DOHH2 (cell line): Measurements from ENCODE around the gene SDHB.

Experiments used
- H3F3A ChIP-seq: fragments of 200-600 bp; sonication (generic), shearing (Covaris generic); 2 replicates; pipeline ENCODE4 v1.6.0; 2016; ENCODE audit warnings: antibody characterized with exemption, mild to moderate bottlenecking; ENCODE audit not compliant: control insufficient read depth, insufficient read depth
- H3K27ac ChIP-seq: fragments of 200-600 bp; sonication (generic); 2 replicates; pipeline ENCODE4 v1.5.1; 2014; ENCODE audit warnings: low read depth, mild to moderate bottlenecking, low read length, moderate library complexity
- H3K27me3 ChIP-seq: fragments of 200-600 bp; sonication (generic); 2 replicates; pipeline ENCODE4 v1.6.1; 2014; ENCODE audit warnings: mild to moderate bottlenecking, low read length, mixed read lengths; ENCODE audit not compliant: control insufficient read depth
- H3K36me3 ChIP-seq: fragments of 200-600 bp; sonication (generic); 2 replicates; pipeline ENCODE4 v1.6.1; 2014; ENCODE audit warnings: mild to moderate bottlenecking, low read length, moderate library complexity, mixed read lengths; ENCODE audit not compliant: control insufficient read depth
- H3K4me1 ChIP-seq: fragments of 200-600 bp; sonication (generic); 2 replicates; pipeline ENCODE4 v1.6.1; 2014; ENCODE audit warnings: mild to moderate bottlenecking, low read length, mixed read lengths; ENCODE audit not compliant: control insufficient read depth
- H3K4me2 ChIP-seq: fragments of 200-600 bp; sonication (generic); 2 replicates; pipeline ENCODE4 v1.6.0; 2014; ENCODE audit warnings: mild to moderate bottlenecking, low read length, moderate library complexity
- H3K4me3 ChIP-seq: fragments of 200-600 bp; sonication (generic); 2 replicates; pipeline ENCODE4 v1.5.1; 2014; ENCODE audit warnings: mild to moderate bottlenecking, low read length, mixed read lengths
- H3K79me2 ChIP-seq: fragments of 200-600 bp; sonication (generic); 2 replicates; pipeline ENCODE4 v1.6.1; 2014; ENCODE audit warnings: mild to moderate bottlenecking, low read length, mixed read lengths; ENCODE audit not compliant: control insufficient read depth
- H3K9me2 ChIP-seq: fragments of 200-600 bp; sonication (generic); replicated peaks from 2 replicates; pipeline ENCODE4 v1.6.1; 2014; ENCODE audit warnings: mild to moderate bottlenecking, low read length, mixed read lengths; ENCODE audit not compliant: control insufficient read depth
- H3K9me3 ChIP-seq: fragments of 200-600 bp; sonication (generic); 2 replicates; pipeline ENCODE4 v1.6.1; 2014; ENCODE audit warnings: antibody characterized with exemption, low read length, mixed read lengths; ENCODE audit not compliant: control insufficient read depth, insufficient read depth
- H4K20me1 ChIP-seq: fragments of 200-600 bp; sonication (generic); 2 replicates; pipeline ENCODE4 v1.6.0; 2014; ENCODE audit warnings: low read depth, mild to moderate bottlenecking, antibody characterized with exemption, low read length, moderate library complexity; ENCODE audit not compliant: control insufficient read depth, insufficient read depth
- CTCF ChIP-seq: fragments of 200-600 bp; sonication (generic); IDR thresholded peaks from one replicate; pipeline ENCODE4 v1.5.1; 2014; ENCODE audit warnings: antibody characterized with exemption, mild to moderate bottlenecking, low read depth, low read length; ENCODE audit not compliant: poor library complexity, severe bottlenecking
- EZH2phosphoT487 ChIP-seq: fragments of 200-600 bp; sonication (generic); IDR thresholded peaks from 2 replicates; pipeline ENCODE4 v1.6.1; 2017; ENCODE audit warnings: borderline replicate concordance, mild to moderate bottlenecking, antibody characterized with exemption, low read length, moderate library complexity, mixed read lengths

SDHB gene

GRCh38 chr1:16998589-16998988 is 55.2 kb downstream of the SDHB start:
- Histone ChIP-seq H3K9me2 (no peaks in the 10 kb centered on the region), H3K4me1 (no peaks in the 10 kb centered on the region), H3K79me2 (no peaks in the 10 kb centered on the region), H3K36me3 (0 out of 2 replicates have a peak, but pooled peaks cover 2% of the 10 kb centered on the region), H3K4me3 (no peak overlapping the region), H3K9me3 (no peaks in the 10 kb centered on the region), H3F3A (no peaks in the 10 kb centered on the region), H3K4me2 (no peak overlapping the region), H3K27ac (no peak overlapping the region), H4K20me1 (no peaks in the 10 kb centered on the region), H3K27me3 (no peaks in the 10 kb centered on the region)
- no peak for TF ChIP-seq CTCF
- TF ChIP-seq EZH2phosphoT487: no peak

- Histone ChIP-seq H3K27me3 (no peaks in the 10 kb centered on the region), H3F3A (no peaks in the 10 kb centered on the region), H3K4me1 (no peaks in the 10 kb centered on the region), H3K36me3 (0 out of 2 replicates have a peak, but pooled peaks cover 2% of the 10 kb centered on the region), H3K27ac (no peak overlapping the region), H3K9me2 (no peaks in the 10 kb centered on the region), H3K4me2 (no peak overlapping the region), H3K4me3 (no peak overlapping the region), H3K9me3 (no peaks in the 10 kb centered on the region), H3K79me2 (no peaks in the 10 kb centered on the region), H4K20me1 (no peaks in the 10 kb centered on the region)
- no peak for TF ChIP-seq EZH2phosphoT487
- no peak for TF ChIP-seq CTCF
These were observed 57.0 kb downstream of the SDHB start for GRCh38 chr1:16996845-16997244.

DNA sequence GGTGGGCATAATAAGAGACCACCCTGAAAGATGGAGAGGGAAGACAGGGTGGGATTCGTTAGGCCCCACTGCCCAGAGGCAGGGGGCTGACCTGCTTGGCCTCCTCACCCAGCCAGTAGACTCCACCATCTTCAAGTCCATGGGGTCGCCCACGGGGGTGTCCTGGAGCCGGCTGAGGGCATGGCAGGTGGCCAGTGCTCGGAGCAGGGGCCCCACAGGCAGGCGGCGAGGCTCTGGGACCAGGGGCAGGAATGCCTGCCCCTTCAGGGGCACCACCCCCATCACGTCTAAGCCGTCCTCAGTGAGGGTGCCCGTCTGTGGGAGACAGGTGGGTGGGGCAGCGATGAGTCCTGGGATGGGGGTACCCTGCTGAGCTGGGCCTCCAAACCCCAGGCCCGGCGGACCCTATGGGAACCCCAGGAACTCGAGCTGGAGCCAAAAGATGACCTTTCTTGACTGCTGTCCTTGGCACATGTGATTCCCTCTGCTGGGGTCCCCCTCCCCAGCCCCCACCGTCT is 60.3 kb downstream of the SDHB start:
- Histone ChIP-seq H3K79me2 (no peaks in the 10 kb centered on the region), H4K20me1 (no peaks in the 10 kb centered on the region), H3K9me3 (no peaks in the 10 kb centered on the region), H3K4me3 (no peak overlapping the region), H3F3A (no peaks in the 10 kb centered on the region), H3K4me2 (no peak overlapping the region), H3K36me3 (0 out of 2 replicates have a peak, but pooled peaks cover 1% of the 10 kb centered on the region), H3K9me2 (no peaks in the 10 kb centered on the region), H3K27ac (no peak overlapping the region), H3K27me3 (no peaks in the 10 kb centered on the region), H3K4me1 (no peaks in the 10 kb centered on the region)
- TF ChIP-seq CTCF (no peak), EZH2phosphoT487 (no peak)

DNA sequence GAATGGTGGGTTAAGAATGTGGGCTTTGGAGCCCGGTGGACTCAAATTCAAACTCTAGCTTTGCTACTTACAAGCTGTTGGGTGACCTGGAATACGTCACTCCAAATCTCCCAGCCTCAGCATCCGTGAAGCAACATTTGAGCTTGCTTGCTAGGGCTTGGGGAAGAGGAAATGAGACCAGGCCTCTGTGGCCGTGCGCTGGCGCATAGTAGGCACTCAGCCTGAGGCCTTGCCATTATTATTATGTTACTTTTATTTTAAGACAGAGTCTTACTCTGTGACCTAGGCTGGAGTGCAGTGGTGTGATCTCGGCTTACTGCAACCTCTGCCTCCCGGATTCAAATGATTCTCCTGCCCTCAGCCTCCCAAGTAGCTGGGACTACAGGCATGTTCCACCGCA is 61.2 kb downstream of the SDHB start:
- TF ChIP-seq EZH2phosphoT487 (no peak), CTCF (no peak)

More for the DNA sequence above, 61.2 kb downstream of the SDHB start:
- Histone ChIP-seq H3K79me2 (no peaks in the 10 kb centered on the region), H3K4me2 (no peak overlapping the region), H3K27me3 (no peaks in the 10 kb centered on the region), H4K20me1 (no peaks in the 10 kb centered on the region), H3K4me1 (no peaks in the 10 kb centered on the region), H3K4me3 (no peak overlapping the region), H3K9me2 (no peaks in the 10 kb centered on the region), H3F3A (no peaks in the 10 kb centered on the region), H3K36me3 (no peaks in the 10 kb centered on the region), H3K27ac (no peak overlapping the region), H3K9me3 (no peaks in the 10 kb centered on the region)
